GM12878 (cell line): ENCODE measurements around the gene A3GALT2. TPM values are rescaled to one million over a fixed set of nuclear protein-coding genes. Genes with fewer than 3 reads are reported as not detected.

Experiments
- ATAC-seq: fragments of 200-7000 bp; cut with Tn5 transposase; 3 replicates; pipeline ENCODE4 v1.9.1; 2020; ENCODE audit warnings: mild to moderate bottlenecking, moderate library complexity
- BruUV-seq: library from RNA; stranded (reverse); fragments of 400-500 nt; replicated peaks from 2 replicates; lab custom pipeline; 2021; lab: Mats Ljungman, UMichigan
- CTCF ChIA-PET: fragments of 300-600 bp; sonication (Branson Sonifier 250); formaldehyde crosslinking; extraction: SDS; loops from one replicate; lab custom pipeline; 2021; ENCODE audit warnings: inconsistent platforms; lab: Yijun Ruan, JAX
- POLR2A ChIA-PET: fragments of 350-600 bp; formaldehyde crosslinking; extraction: SDS; loops from one replicate; lab custom pipeline; 2021; ENCODE audit warnings: inconsistent platforms; lab: Charles Lee
- RAD21 ChIA-PET: fragments of 300-600 bp; sonication (Branson Sonifier 250); formaldehyde crosslinking; loops from one replicate; lab custom pipeline; 2023; ENCODE audit warnings: antibody characterized with exemption; ENCODE audit not compliant: unreplicated experiment; lab: Charles Lee
- SMC1A ChIA-PET: fragments of 300-600 bp; sonication (Branson Sonifier 250); formaldehyde crosslinking; loops from one replicate; lab custom pipeline; 2023; ENCODE audit not compliant: unreplicated experiment, uncharacterized antibody; lab: Charles Lee
- DNase-seq: peaks from one replicate; pipeline ENCODE4 v3.0.0-alpha.2; 2011; ENCODE audit warnings: low read depth, low spot score
- FAIRE-seq: peaks from 3 replicates; lab custom pipeline; 2011; peaks lifted over from hg19 to GRCh38; lab: Jason Lieb, UNC
- H2AFZ ChIP-seq: 2 replicates; pipeline ENCODE4 v1.6.0; 2011; ENCODE audit warnings: low read depth, low read length, control low read depth; ENCODE audit not compliant: control insufficient read depth
- H3K27ac ChIP-seq: 2 replicates; pipeline ENCODE4 v1.5.1; 2011; ENCODE audit warnings: control low read depth; ENCODE audit not compliant: control insufficient read depth, insufficient read depth
- H3K27me3 ChIP-seq, 2 experiments: replicated peaks in 1 of 2; 2 replicates each; pipeline versions ENCODE4 v1.6.0 to v1.6.1; 2011; ENCODE audit warnings: low read length in 1 of 2; ENCODE audit not compliant: control insufficient read depth in 2 of 2, insufficient read depth in 2 of 2
- H3K36me3 ChIP-seq, 2 experiments: 2 replicates each; pipeline ENCODE4 v1.5.1; 2011; ENCODE audit warnings: low read length in 1 of 2; ENCODE audit not compliant: control insufficient read depth in 2 of 2, insufficient read depth in 2 of 2
- H3K4me1 ChIP-seq: 2 replicates; pipeline ENCODE4 v1.6.1; 2011; ENCODE audit warnings: mild to moderate bottlenecking, low read length, moderate library complexity, mixed read lengths; ENCODE audit not compliant: control insufficient read depth, insufficient read depth
- H3K4me2 ChIP-seq: 2 replicates; pipeline ENCODE4 v1.6.0; 2011; ENCODE audit warnings: control low read depth; ENCODE audit not compliant: control insufficient read depth, insufficient read depth
- H3K4me3 ChIP-seq: fragments of 200-600 bp; sonication (generic); 2 replicates; pipeline ENCODE4 v1.5.1; 2016
- H3K79me2 ChIP-seq: 2 replicates; pipeline ENCODE4 v1.6.0; 2011; ENCODE audit warnings: low read length; ENCODE audit not compliant: control insufficient read depth, insufficient read depth
- H3K9ac ChIP-seq: 2 replicates; pipeline ENCODE4 v1.8.0; 2011; ENCODE audit warnings: low read length, control low read depth, mixed read lengths; ENCODE audit not compliant: control insufficient read depth, insufficient read depth
- H3K9me3 ChIP-seq: replicated peaks from 3 replicates; pipeline ENCODE4 v1.5.1; 2011; ENCODE audit warnings: mild to moderate bottlenecking, low read length; ENCODE audit not compliant: control insufficient read depth, insufficient read depth
- H4K20me1 ChIP-seq: 2 replicates; pipeline ENCODE4 v1.6.0; 2011; ENCODE audit not compliant: control insufficient read depth, insufficient read depth
- ATF2 ChIP-seq: IDR thresholded peaks from 2 replicates; pipeline ENCODE4 v1.6.1; 2012; ENCODE audit warnings: low read length, inconsistent platforms
- BACH1 ChIP-seq: fragments of 450-650 bp; IDR thresholded peaks from 2 replicates; pipeline ENCODE4 v1.6.1; 2017; ENCODE audit warnings: mild to moderate bottlenecking, borderline replicate concordance
- CREB1 ChIP-seq: IDR thresholded peaks from 2 replicates; pipeline ENCODE4 v1.6.1; 2012; ENCODE audit warnings: low read depth, mild to moderate bottlenecking, inconsistent platforms
- MEF2B ChIP-seq: fragments of 450-650 bp; IDR thresholded peaks from 2 replicates; pipeline ENCODE4 v1.6.1; 2018; ENCODE audit warnings: mild to moderate bottlenecking, moderate library complexity; ENCODE audit not compliant: partially characterized antibody, poor library complexity, severe bottlenecking
- SIX5 ChIP-seq: IDR thresholded peaks from 2 replicates; pipeline ENCODE4 v1.6.1; 2011; ENCODE audit warnings: mild to moderate bottlenecking, low read depth, low read length, moderate library complexity; ENCODE audit not compliant: severe bottlenecking
- SPI1 ChIP-seq: IDR thresholded peaks from 2 replicates; pipeline ENCODE4 v1.6.1; 2011; ENCODE audit warnings: low read depth, mild to moderate bottlenecking, low read length, moderate library complexity, borderline replicate concordance; ENCODE audit not compliant: insufficient read depth
- WGBS: methylation state at CpG from one replicate; pipeline ENCODE4 v1.1.6; 2016; ENCODE audit warnings: low lambda C conversion rate; ENCODE audit not compliant: insufficient replicate concordance, insufficient coverage; ENCODE audit errors: missing lambda C conversion rate; 5-methylcytosine and 5-hydroxymethylcytosine counted together
- in situ Hi-C: fragments of 300-500 bp; cut with MboI; formaldehyde crosslinking; loops from 9 replicates; pipeline ENCODE4 v1.14.3; 2018; ENCODE audit warnings: mixed read lengths
- intact Hi-C: fragments of 100-400 bp; cut with micrococcal nuclease; formaldehyde crosslinking; loops from one replicate; pipeline ENCODE4 v1.14.2; 2022; ENCODE audit not compliant: unreplicated experiment
- polyA plus RNA-seq, 11 experiments: library from polyadenylated mRNA; depleted of rRNA in 4 of 11; unstranded in 6 of 11; stranded (reverse) in 5 of 11; fragments of >200 nt; fragmentation: Nextera tagmentation in 4 of 11; fragmentation: Illumina TruSeq in 1 of 11; extraction: Ambion mirVana in 4 of 11; extraction: Trizol in 1 of 11; gene quantifications; 1 replicate in 1 of 11; 2 replicates in 10 of 11; pipeline versions ENCODE4 v1.2.1 to v1.2.3, GENCODE V29; 2011 to 2016; ENCODE audit warnings: inconsistent platforms in 2 of 11, missing spikeins in 2 of 11, low read depth in 1 of 11
- total RNA-seq, 4 experiments: library from RNA; depleted of rRNA in 3 of 4; stranded (reverse); fragments of >200 nt in 3 of 4; fragmentation: Illumina TruSeq in 1 of 4; extraction: Trizol in 1 of 4; gene quantifications; 2 replicates each; pipeline versions ENCODE4 v1.2.1 to v1.2.3, GENCODE V29; 2013 to 2021

A3GALT2 gene
- total and polyA plus RNA-seq, 10 of the 15 experiments (the other 5 are each of a cell fraction or from before 2014, with no cell fraction given) = not detected

- H3K4me1 ChIP-seq = no peaks in the 10 kb centered on the region
- H2AFZ ChIP-seq = no peak overlapping the region
- RAD21 ChIA-PET = no interaction called here
- POLR2A ChIA-PET = no interaction called here
- H3K4me3 ChIP-seq = no peak overlapping the region
- H3K27ac ChIP-seq = no peak overlapping the region
- TF ChIP-seq CREB1 (no peak), SIX5 (no peak), SPI1 (no peak), MEF2B (no peak), BACH1 (no peak), ATF2 (no peak)
- no peak overlapping the region for H3K4me2 ChIP-seq
- ATAC-seq (no peak), DNase-seq (no peak), FAIRE-seq (no peak)
- no TSS peak for BruUV-seq
- CTCF ChIA-PET = interaction anchor here (0.9 kb wide), 1 partner anchor 83 kb away, joined by 3 read pairs; no protein-coding TSS in a partner anchor
- H4K20me1 ChIP-seq = no peaks in the 10 kb centered on the region
- in situ Hi-C loops (no loop called here), intact Hi-C loops (no loop called here)
- H3K36me3 ChIP-seq = no peaks in the 10 kb centered on the region; a peak in 1 of 4 replicates
- SMC1A ChIA-PET = no interaction called here
- no peaks in the 10 kb centered on the region for H3K27me3 ChIP-seq
- WGBS = 78% methylated on average over 16 of the region's 16 CpGs
- no peaks in the 10 kb centered on the region for H3K79me2 ChIP-seq
- no peaks in the 10 kb centered on the region; the same call in 2 of the 3 replicates for H3K9me3 ChIP-seq
- no peak overlapping the region for H3K9ac ChIP-seq
Observed at GRCh38 chr1:33288976-33289857, 31.7 kb downstream of the A3GALT2 start.
